ENCODE data around the gene SLC17A6.

DNA sequence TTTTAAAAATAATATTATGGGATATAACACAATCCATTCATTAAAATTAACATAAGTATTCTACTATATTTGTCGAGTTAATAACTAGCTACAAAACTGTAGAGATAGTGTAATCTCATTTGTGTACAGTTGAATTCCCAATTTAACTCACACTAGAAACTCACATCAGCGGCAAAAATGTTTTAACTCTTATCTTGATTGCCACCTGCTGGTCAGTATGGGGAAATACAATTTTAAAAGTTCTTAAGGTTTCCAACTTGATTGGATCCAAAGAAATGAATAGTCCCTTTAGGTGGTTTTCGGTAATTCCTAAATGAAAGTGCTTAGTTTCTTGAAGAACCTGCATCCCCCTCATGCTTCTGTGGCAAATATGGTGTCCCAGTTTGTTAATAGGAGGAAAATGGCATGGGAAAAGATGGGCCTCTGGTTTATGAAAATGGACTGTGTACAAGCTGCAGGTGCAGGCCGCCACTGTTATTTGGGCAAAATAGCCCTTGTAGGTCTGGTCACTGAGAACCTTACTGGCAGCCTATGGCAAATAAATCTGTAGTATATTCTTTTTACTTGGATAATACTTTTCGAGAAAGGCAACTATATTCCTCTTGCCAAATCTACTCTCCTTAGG, 33.7 kb upstream of the SLC17A6 start:
- TF ChIP-seq CTCF (IDR thresholded peaks at IDR 0.05) (peak; percentile 78), ZFX (IDR thresholded peaks at IDR 0.05; ENCODE audit: borderline replicate concordance) (no peak)

Data from 22Rv1 (cell line).